GM19395 (cell line): ENCODE data around the gene IMMP2L.

ENCODE experiments used
- ATAC-seq: cut with Tn5 transposase; IDR thresholded peaks from one replicate; pipeline ENCODE4 v1.9.1; 2021; ENCODE audit warnings: mild to moderate bottlenecking, moderate library complexity; ENCODE audit not compliant: unreplicated experiment

The IMMP2L gene

GRCh38 chr7:111560773-111561653, 1.3 kb downstream of the IMMP2L start:
- ATAC-seq, result no peak

GRCh38 chr7:111558991-111559390, 3.3 kb downstream of the IMMP2L start:
- peak; percentile 74 for ATAC-seq

- no peak for ATAC-seq
Observed at GRCh38 chr7:111556977-111557376, 5.3 kb downstream of the IMMP2L start.

GRCh38 chr7:111554086-111554485, 8.2 kb downstream of the IMMP2L start:
- ATAC-seq, result no peak

- ATAC-seq, result no peak
Observed at GRCh38 chr7:111541067-111541466, 21.2 kb downstream of the IMMP2L start.

- ATAC-seq, result no peak
Observed at GRCh38 chr7:111540199-111540815, 22.0 kb downstream of the IMMP2L start.

- ATAC-seq, result no peak
Observed at GRCh38 chr7:111537134-111537533, 25.2 kb downstream of the IMMP2L start.

- no peak for ATAC-seq
Observed at GRCh38 chr7:111535142-111535870, 27.0 kb downstream of the IMMP2L start.

- no peak for ATAC-seq
Observed at GRCh38 chr7:111532625-111533024, 29.7 kb downstream of the IMMP2L start.

- no peak for ATAC-seq
Observed at GRCh38 chr7:111531993-111532392, 30.3 kb downstream of the IMMP2L start.

GRCh38 chr7:111530356-111530668, 32.0 kb downstream of the IMMP2L start:
- ATAC-seq, result no peak

- ATAC-seq, result no peak
Observed at GRCh38 chr7:111529507-111530355, 32.6 kb downstream of the IMMP2L start.

- peak; percentile 66 for ATAC-seq
Observed at GRCh38 chr7:111528331-111528730, 34.0 kb downstream of the IMMP2L start.

- ATAC-seq, result peak; percentile 87
Observed at GRCh38 chr7:111527545-111527944, 34.7 kb downstream of the IMMP2L start.

- no peak for ATAC-seq
Observed at GRCh38 chr7:111525100-111525499, 37.2 kb downstream of the IMMP2L start.

- no peak for ATAC-seq
Observed at GRCh38 chr7:111521660-111522059, 40.6 kb downstream of the IMMP2L start.

GRCh38 chr7:111518264-111518663, 44.0 kb downstream of the IMMP2L start:
- ATAC-seq, result no peak

GRCh38 chr7:111517549-111517951, 44.7 kb downstream of the IMMP2L start:
- ATAC-seq, result no peak

- no peak for ATAC-seq
Observed at GRCh38 chr7:111516612-111517011, 45.7 kb downstream of the IMMP2L start.

- ATAC-seq, result no peak
Observed at GRCh38 chr7:111513566-111513965, 48.7 kb downstream of the IMMP2L start.

- ATAC-seq, result no peak
Observed at GRCh38 chr7:111511845-111512244, 50.4 kb downstream of the IMMP2L start.
